Sigmoid colon (tissue), 4 donors: ENCODE data around the gene SLC37A3.

Source experiments
- CTCF ChIP-seq, 4 experiments: fragments of 450-650 bp in 3 of 4; fragments of 200-600 bp in 1 of 4; IDR thresholded peaks; one replicate each; pipeline ENCODE4 v1.5.1; 2016 to 2019; ENCODE audit warnings: antibody characterized with exemption in 4 of 4, mild to moderate bottlenecking in 3 of 4, moderate library complexity in 2 of 4
- EP300 ChIP-seq, 4 donors: sonication (generic); formaldehyde crosslinking; IDR thresholded peaks; one replicate each; pipeline ENCODE4 v1.6.1; 2017; ENCODE audit warnings: antibody characterized with exemption in 4 of 4
- POLR2A ChIP-seq, 2 donors: fragments of 450-650 bp; IDR thresholded peaks; one replicate each; pipeline ENCODE4 v1.6.1; 2016; ENCODE audit warnings: antibody characterized with exemption in 2 of 2, mild to moderate bottlenecking in 2 of 2, moderate library complexity in 2 of 2
- POLR2AphosphoS5 ChIP-seq, 4 donors: sonication (generic); formaldehyde crosslinking; IDR thresholded peaks; one replicate each; pipeline ENCODE4 v1.6.1; 2017; ENCODE audit warnings: antibody characterized with exemption in 4 of 4

GRCh38 chr7:140397784-140398750, at the start of gene SLC37A3:
- TF ChIP-seq CTCF (IDR thresholded peaks at IDR 0.05) (peak in 1 of 4 experiments; percentile 28), POLR2A (IDR thresholded peaks at IDR 0.05) (peak; percentile 55), POLR2AphosphoS5 (IDR thresholded peaks at IDR 0.05) (peak; percentile 83 to 97 (median 94)), EP300 (IDR thresholded peaks at IDR 0.05) (no peak)
